ENCODE results near the gene MAGEA3.
"Not testable (repeated sequence)": the region's sequence is repeated elsewhere in the genome, so short reads cannot be mapped to it uniquely, and the experiment has no call there.

- TF ChIP-seq, protein P1, sequence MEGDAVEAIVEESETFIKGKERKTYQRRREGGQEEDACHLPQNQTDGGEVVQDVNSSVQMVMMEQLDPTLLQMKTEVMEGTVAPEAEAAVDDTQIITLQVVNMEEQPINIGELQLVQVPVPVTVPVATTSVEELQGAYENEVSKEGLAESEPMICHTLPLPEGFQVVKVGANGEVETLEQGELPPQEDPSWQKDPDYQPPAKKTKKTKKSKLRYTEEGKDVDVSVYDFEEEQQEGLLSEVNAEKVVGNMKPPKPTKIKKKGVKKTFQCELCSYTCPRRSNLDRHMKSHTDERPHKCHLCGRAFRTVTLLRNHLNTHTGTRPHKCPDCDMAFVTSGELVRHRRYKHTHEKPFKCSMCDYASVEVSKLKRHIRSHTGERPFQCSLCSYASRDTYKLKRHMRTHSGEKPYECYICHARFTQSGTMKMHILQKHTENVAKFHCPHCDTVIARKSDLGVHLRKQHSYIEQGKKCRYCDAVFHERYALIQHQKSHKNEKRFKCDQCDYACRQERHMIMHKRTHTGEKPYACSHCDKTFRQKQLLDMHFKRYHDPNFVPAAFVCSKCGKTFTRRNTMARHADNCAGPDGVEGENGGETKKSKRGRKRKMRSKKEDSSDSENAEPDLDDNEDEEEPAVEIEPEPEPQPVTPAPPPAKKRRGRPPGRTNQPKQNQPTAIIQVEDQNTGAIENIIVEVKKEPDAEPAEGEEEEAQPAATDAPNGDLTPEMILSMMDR (IDR thresholded peaks at IDR 0.05; ENCODE audit: insufficient read depth, low read length): not testable (repeated sequence)
- not testable (repeated sequence) for TF ChIP-seq POLR2AphosphoS5 (IDR thresholded peaks at IDR 0.05; ENCODE audit: low read depth); SPI1 (IDR thresholded peaks at IDR 0.05; ENCODE audit: borderline replicate concordance, low read depth)
- TF ChIP-seq, protein P2, sequence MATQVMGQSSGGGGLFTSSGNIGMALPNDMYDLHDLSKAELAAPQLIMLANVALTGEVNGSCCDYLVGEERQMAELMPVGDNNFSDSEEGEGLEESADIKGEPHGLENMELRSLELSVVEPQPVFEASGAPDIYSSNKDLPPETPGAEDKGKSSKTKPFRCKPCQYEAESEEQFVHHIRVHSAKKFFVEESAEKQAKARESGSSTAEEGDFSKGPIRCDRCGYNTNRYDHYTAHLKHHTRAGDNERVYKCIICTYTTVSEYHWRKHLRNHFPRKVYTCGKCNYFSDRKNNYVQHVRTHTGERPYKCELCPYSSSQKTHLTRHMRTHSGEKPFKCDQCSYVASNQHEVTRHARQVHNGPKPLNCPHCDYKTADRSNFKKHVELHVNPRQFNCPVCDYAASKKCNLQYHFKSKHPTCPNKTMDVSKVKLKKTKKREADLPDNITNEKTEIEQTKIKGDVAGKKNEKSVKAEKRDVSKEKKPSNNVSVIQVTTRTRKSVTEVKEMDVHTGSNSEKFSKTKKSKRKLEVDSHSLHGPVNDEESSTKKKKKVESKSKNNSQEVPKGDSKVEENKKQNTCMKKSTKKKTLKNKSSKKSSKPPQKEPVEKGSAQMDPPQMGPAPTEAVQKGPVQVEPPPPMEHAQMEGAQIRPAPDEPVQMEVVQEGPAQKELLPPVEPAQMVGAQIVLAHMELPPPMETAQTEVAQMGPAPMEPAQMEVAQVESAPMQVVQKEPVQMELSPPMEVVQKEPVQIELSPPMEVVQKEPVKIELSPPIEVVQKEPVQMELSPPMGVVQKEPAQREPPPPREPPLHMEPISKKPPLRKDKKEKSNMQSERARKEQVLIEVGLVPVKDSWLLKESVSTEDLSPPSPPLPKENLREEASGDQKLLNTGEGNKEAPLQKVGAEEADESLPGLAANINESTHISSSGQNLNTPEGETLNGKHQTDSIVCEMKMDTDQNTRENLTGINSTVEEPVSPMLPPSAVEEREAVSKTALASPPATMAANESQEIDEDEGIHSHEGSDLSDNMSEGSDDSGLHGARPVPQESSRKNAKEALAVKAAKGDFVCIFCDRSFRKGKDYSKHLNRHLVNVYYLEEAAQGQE (IDR thresholded peaks at IDR 0.05; ENCODE audit: insufficient replicate concordance, low read depth): not testable (repeated sequence)
Measured at GRCh38 chrX:152709173-152709572, 10.6 kb downstream of the MAGEA3 start, which contains the start of gene CSAG2.

Data from HL-60 (cell line).